DOHH2 (cell line): Measurements from ENCODE around the gene ERO1B.

Source experiments
- H3F3A ChIP-seq: fragments of 200-600 bp; sonication (generic), shearing (Covaris generic); 2 replicates; pipeline ENCODE4 v1.6.0; 2016; ENCODE audit warnings: antibody characterized with exemption, mild to moderate bottlenecking; ENCODE audit not compliant: control insufficient read depth, insufficient read depth
- H3K27ac ChIP-seq: fragments of 200-600 bp; sonication (generic); 2 replicates; pipeline ENCODE4 v1.5.1; 2014; ENCODE audit warnings: low read depth, mild to moderate bottlenecking, low read length, moderate library complexity
- H3K27me3 ChIP-seq: fragments of 200-600 bp; sonication (generic); 2 replicates; pipeline ENCODE4 v1.6.1; 2014; ENCODE audit warnings: mild to moderate bottlenecking, low read length, mixed read lengths; ENCODE audit not compliant: control insufficient read depth
- H3K36me3 ChIP-seq: fragments of 200-600 bp; sonication (generic); 2 replicates; pipeline ENCODE4 v1.6.1; 2014; ENCODE audit warnings: mild to moderate bottlenecking, low read length, moderate library complexity, mixed read lengths; ENCODE audit not compliant: control insufficient read depth
- H3K4me1 ChIP-seq: fragments of 200-600 bp; sonication (generic); 2 replicates; pipeline ENCODE4 v1.6.1; 2014; ENCODE audit warnings: mild to moderate bottlenecking, low read length, mixed read lengths; ENCODE audit not compliant: control insufficient read depth
- H3K4me2 ChIP-seq: fragments of 200-600 bp; sonication (generic); 2 replicates; pipeline ENCODE4 v1.6.0; 2014; ENCODE audit warnings: mild to moderate bottlenecking, low read length, moderate library complexity
- H3K4me3 ChIP-seq: fragments of 200-600 bp; sonication (generic); 2 replicates; pipeline ENCODE4 v1.5.1; 2014; ENCODE audit warnings: mild to moderate bottlenecking, low read length, mixed read lengths
- H3K79me2 ChIP-seq: fragments of 200-600 bp; sonication (generic); 2 replicates; pipeline ENCODE4 v1.6.1; 2014; ENCODE audit warnings: mild to moderate bottlenecking, low read length, mixed read lengths; ENCODE audit not compliant: control insufficient read depth
- H3K9me2 ChIP-seq: fragments of 200-600 bp; sonication (generic); replicated peaks from 2 replicates; pipeline ENCODE4 v1.6.1; 2014; ENCODE audit warnings: mild to moderate bottlenecking, low read length, mixed read lengths; ENCODE audit not compliant: control insufficient read depth
- H3K9me3 ChIP-seq: fragments of 200-600 bp; sonication (generic); 2 replicates; pipeline ENCODE4 v1.6.1; 2014; ENCODE audit warnings: antibody characterized with exemption, low read length, mixed read lengths; ENCODE audit not compliant: control insufficient read depth, insufficient read depth
- H4K20me1 ChIP-seq: fragments of 200-600 bp; sonication (generic); 2 replicates; pipeline ENCODE4 v1.6.0; 2014; ENCODE audit warnings: low read depth, mild to moderate bottlenecking, antibody characterized with exemption, low read length, moderate library complexity; ENCODE audit not compliant: control insufficient read depth, insufficient read depth
- CTCF ChIP-seq: fragments of 200-600 bp; sonication (generic); IDR thresholded peaks from one replicate; pipeline ENCODE4 v1.5.1; 2014; ENCODE audit warnings: antibody characterized with exemption, mild to moderate bottlenecking, low read depth, low read length; ENCODE audit not compliant: poor library complexity, severe bottlenecking
- EZH2phosphoT487 ChIP-seq: fragments of 200-600 bp; sonication (generic); IDR thresholded peaks from 2 replicates; pipeline ENCODE4 v1.6.1; 2017; ENCODE audit warnings: borderline replicate concordance, mild to moderate bottlenecking, antibody characterized with exemption, low read length, moderate library complexity, mixed read lengths

Gene ERO1B

GRCh38 chr1:236323819-236324411, 42.2 kb upstream of the ERO1B start:
- Histone ChIP-seq H3K4me2 (no peak overlapping the region), H3K79me2 (no peaks in the 10 kb centered on the region), H3K27ac (no peak overlapping the region), H3K9me3 (peaks cover 18% of the 10 kb centered on the region), H3K36me3 (no peaks in the 10 kb centered on the region), H3F3A (no peaks in the 10 kb centered on the region), H4K20me1 (no peaks in the 10 kb centered on the region), H3K4me1 (no peaks in the 10 kb centered on the region), H3K9me2 (no peaks in the 10 kb centered on the region), H3K27me3 (no peaks in the 10 kb centered on the region), H3K4me3 (no peak overlapping the region)
- TF ChIP-seq CTCF: no peak
- no peak for TF ChIP-seq EZH2phosphoT487

- no peak overlapping the region for H3K27ac ChIP-seq
- H3K79me2 ChIP-seq: no peaks in the 10 kb centered on the region
- H3K9me2 ChIP-seq: no peaks in the 10 kb centered on the region
- H4K20me1 ChIP-seq: no peaks in the 10 kb centered on the region
- H3K4me3 ChIP-seq: no peak overlapping the region
- peaks cover 18% of the 10 kb centered on the region for H3K9me3 ChIP-seq
- H3K4me2 ChIP-seq: no peak overlapping the region
- TF ChIP-seq CTCF (no peak), EZH2phosphoT487 (no peak)
- no peaks in the 10 kb centered on the region for H3K36me3 ChIP-seq
- no peaks in the 10 kb centered on the region for H3K4me1 ChIP-seq
- H3K27me3 ChIP-seq: no peaks in the 10 kb centered on the region
- no peaks in the 10 kb centered on the region for H3F3A ChIP-seq
These were observed 41.0 kb upstream of the ERO1B start for GRCh38 chr1:236322566-236323409.

- no peaks in the 10 kb centered on the region for H3K4me1 ChIP-seq
- peaks cover 18% of the 10 kb centered on the region for H3K9me3 ChIP-seq
- no peaks in the 10 kb centered on the region for H3K27me3 ChIP-seq
- H3F3A ChIP-seq: no peaks in the 10 kb centered on the region
- H4K20me1 ChIP-seq: no peaks in the 10 kb centered on the region
- H3K79me2 ChIP-seq: no peaks in the 10 kb centered on the region
- no peak overlapping the region for H3K27ac ChIP-seq
- H3K4me2 ChIP-seq: no peak overlapping the region
- no peaks in the 10 kb centered on the region for H3K36me3 ChIP-seq
- no peak for TF ChIP-seq CTCF
- TF ChIP-seq EZH2phosphoT487: no peak
- H3K9me2 ChIP-seq: no peaks in the 10 kb centered on the region
- no peak overlapping the region for H3K4me3 ChIP-seq
These were observed 39.3 kb upstream of the ERO1B start for GRCh38 chr1:236321101-236321500.
